ENCODE measurements around the gene IL1RAPL2.

The IL1RAPL2 gene

GRCh38 chrX:104749951-104750610 is 184.1 kb downstream of the IL1RAPL2 start:
- no peak for TF ChIP-seq CTCF (IDR thresholded peaks at IDR 0.05)
- DNase-seq (ENCODE audit: low spot score), result no peak
- H3K27ac ChIP-seq, result no peak overlapping the region
- no peak overlapping the region for H3K4me3 ChIP-seq

- no peak for TF ChIP-seq CTCF (IDR thresholded peaks at IDR 0.05)
Observed at GRCh38 chrX:104762641-104763040, 196.6 kb downstream of the IL1RAPL2 start.

GRCh38 chrX:104789784-104790183 is 223.8 kb downstream of the IL1RAPL2 start:
- Histone ChIP-seq H3K4me3 (no peak overlapping the region), H3K27ac (no peak overlapping the region)
- DNase-seq (ENCODE audit: low spot score), result no peak
- TF ChIP-seq CTCF (IDR thresholded peaks at IDR 0.05), result no peak

More at GRCh38 chrX:104762641-104763040, 196.6 kb downstream of the IL1RAPL2 start:
- no peak overlapping the region for H3K27ac ChIP-seq
- DNase-seq (ENCODE audit: low spot score), result no peak
- H3K4me3 ChIP-seq, result no peak overlapping the region

GRCh38 chrX:104795804-104796203 is 229.8 kb downstream of the IL1RAPL2 start:
- DNase-seq (ENCODE audit: low spot score), result no peak
- no peak overlapping the region for H3K27ac ChIP-seq
- no peak overlapping the region for H3K4me3 ChIP-seq
- no peak for TF ChIP-seq CTCF (IDR thresholded peaks at IDR 0.05)

GRCh38 chrX:104803219-104803618 is 237.2 kb downstream of the IL1RAPL2 start:
- Histone ChIP-seq H3K27ac (no peak overlapping the region), H3K4me3 (no peak overlapping the region)
- no peak for TF ChIP-seq CTCF (IDR thresholded peaks at IDR 0.05)
- no peak for DNase-seq (ENCODE audit: low spot score)

- no peak for DNase-seq (ENCODE audit: low spot score)
- no peak for TF ChIP-seq CTCF (IDR thresholded peaks at IDR 0.05)
- H3K27ac ChIP-seq, result no peak overlapping the region
- H3K4me3 ChIP-seq, result no peak overlapping the region
Observed at GRCh38 chrX:104806346-104806745, 240.3 kb downstream of the IL1RAPL2 start.

GRCh38 chrX:104833401-104833800 is 267.4 kb downstream of the IL1RAPL2 start:
- no peak for TF ChIP-seq CTCF (IDR thresholded peaks at IDR 0.05)
- H3K27ac ChIP-seq, result no peak overlapping the region
- no peak overlapping the region for H3K4me3 ChIP-seq
- DNase-seq (ENCODE audit: low spot score), result no peak

All from coronary artery (tissue), 2 donors.